Measurements from ENCODE around the gene DRD4. TPM values are rescaled to one million over a fixed set of nuclear protein-coding genes. Genes with fewer than 3 reads are reported as not detected.

Gene DRD4
- total RNA-seq, 1 donor from 2014 or later, result 0.22 TPM

- Histone ChIP-seq H3K27me3 (ENCODE audit: low read depth) (no peaks in the 10 kb centered on the region), H3K27ac (replicated peaks) (peak overlapping the region; percentile 98), H3K36me3 (peaks cover 48% of the 10 kb centered on the region), H3K4me1 (peaks cover 48% of the 10 kb centered on the region), H3K9me3 (replicated peaks) (no peaks in the 10 kb centered on the region), H3K4me3 (peak overlapping the region; percentile 87)
- intact Hi-C loops (cut with micrococcal nuclease), result no loop called here
- no peak for TF ChIP-seq CTCF (IDR thresholded peaks at IDR 0.05; ENCODE audit: borderline replicate concordance)
- DNase-seq, result no peak
Observed at GRCh38 chr11:614021-614622, 22.9 kb upstream of the DRD4 start.

- DNase-seq, result peak; percentile 52
- TF ChIP-seq CTCF (IDR thresholded peaks at IDR 0.05; ENCODE audit: borderline replicate concordance), result no peak
- intact Hi-C loops (cut with micrococcal nuclease), result no loop called here
Observed at GRCh38 chr11:614623-615503, 22.2 kb upstream of the DRD4 start.

GRCh38 chr11:615504-616319 is 21.4 kb upstream of the DRD4 start, which contains the start of gene IRF7:
Gene IRF7, minus strand, starts transcription at chr11:615950. Its CDS starts 586 bp downstream, at chr11:615364.
- H3K4me1 ChIP-seq, result peaks cover 51% of the 10 kb centered on the region
- peak within 1 kb of the TSS; percentile 98 for H3K27ac ChIP-seq (replicated peaks)
- H3K36me3 ChIP-seq, result peaks cover 32% of the 10 kb centered on the region
- peak; percentile 97 for DNase-seq
- peak within 1 kb of the TSS; percentile 87 for H3K4me3 ChIP-seq
- no peaks in the 10 kb centered on the region for H3K9me3 ChIP-seq (replicated peaks)
- intact Hi-C loops (cut with micrococcal nuclease), result no loop called here
- H3K27me3 ChIP-seq (ENCODE audit: low read depth), result no peaks in the 10 kb centered on the region
- TF ChIP-seq CTCF (IDR thresholded peaks at IDR 0.05; ENCODE audit: borderline replicate concordance), result no peak

More at GRCh38 chr11:614623-615503, 22.2 kb upstream of the DRD4 start:
- H3K4me1 ChIP-seq, result peaks cover 48% of the 10 kb centered on the region
- no peaks in the 10 kb centered on the region for H3K27me3 ChIP-seq (ENCODE audit: low read depth)
- peak overlapping the region; percentile 98 for H3K27ac ChIP-seq (replicated peaks)
- H3K9me3 ChIP-seq (replicated peaks), result no peaks in the 10 kb centered on the region
- peaks cover 41% of the 10 kb centered on the region for H3K36me3 ChIP-seq
- peak overlapping the region; percentile 87 for H3K4me3 ChIP-seq

- peak overlapping the region; percentile 98 for H3K27ac ChIP-seq (replicated peaks)
- no peak for TF ChIP-seq CTCF (IDR thresholded peaks at IDR 0.05; ENCODE audit: borderline replicate concordance)
- H3K4me3 ChIP-seq, result peak overlapping the region; percentile 87
- H3K4me1 ChIP-seq, result peaks cover 51% of the 10 kb centered on the region
- H3K36me3 ChIP-seq, result peaks cover 24% of the 10 kb centered on the region
- H3K27me3 ChIP-seq (ENCODE audit: low read depth), result no peaks in the 10 kb centered on the region
- no peaks in the 10 kb centered on the region for H3K9me3 ChIP-seq (replicated peaks)
- DNase-seq, result no peak
- intact Hi-C loops (cut with micrococcal nuclease), result no loop called here
Observed at GRCh38 chr11:616320-617198, 20.5 kb upstream of the DRD4 start.
